T-helper 17 cell (primary cell): Measurements from ENCODE around the gene NAGA. TPM values are rescaled to one million over a fixed set of nuclear protein-coding genes. Genes with fewer than 3 reads are reported as not detected.
"Not testable (repeated sequence)": the region's sequence is repeated elsewhere in the genome, so short reads cannot be mapped to it uniquely, and the experiment has no call there.

ENCODE experiments used
- ATAC-seq: fragments of 150-1000 bp; cut with Tn5 transposase; 2 replicates; pipeline ENCODE4 v1.10.0; 2021; ENCODE audit warnings: mild to moderate bottlenecking, moderate library complexity
- DNase-seq, 3 donors: peaks; one replicate each; pipeline versions ENCODE4 v3.0.0 to v3.0.0-alpha.2; 2020 to 2021
- H3K9me3 ChIP-seq: one replicate; pipeline ENCODE4 v1.7.0; 2013; ENCODE audit warnings: low read length, mild to moderate bottlenecking; ENCODE audit not compliant: control insufficient read depth, poor library complexity, severe bottlenecking
- H3K27ac Mint-ChIP-seq: one replicate; pipeline ENCODE4 v1.8.0; 2022; ENCODE audit warnings: mild to moderate bottlenecking, moderate library complexity, mixed read lengths
- H3K27me3 Mint-ChIP-seq: one replicate; pipeline ENCODE4 v1.8.0; 2022; ENCODE audit warnings: mixed read lengths
- H3K36me3 Mint-ChIP-seq: one replicate; pipeline ENCODE4 v1.8.0; 2022; ENCODE audit warnings: low read depth, mixed read lengths
- H3K4me1 Mint-ChIP-seq: one replicate; pipeline ENCODE4 v1.8.0; 2022; ENCODE audit warnings: mild to moderate bottlenecking, mixed read lengths
- H3K4me3 Mint-ChIP-seq: one replicate; pipeline ENCODE4 v1.8.0; 2022; ENCODE audit warnings: mild to moderate bottlenecking, moderate library complexity, mixed read lengths
- total RNA-seq, 4 donors: library from RNA in 2 of 4; stranded (reverse) in 2 of 4; gene quantifications; one replicate each; pipeline ENCODE4 v1.2.3 and lab custom pipeline; 2022 to 2026

Gene NAGA
- total RNA-seq, 2 donors from 2014 or later: 9.1 to 10.6 TPM

GRCh38 chr22:42083119-42083518, 12.5 kb upstream of the NAGA start:
- DNase-seq (no peak), ATAC-seq (no peak)
- H3K9me3 ChIP-seq: no peaks in the 10 kb centered on the region
- H3K27ac Mint-ChIP-seq: peak overlapping the region; percentile 70
- peak overlapping the region; percentile 36 for H3K4me3 Mint-ChIP-seq
- peaks cover 20% of the 10 kb centered on the region for H3K4me1 Mint-ChIP-seq
- peaks cover 3% of the 10 kb centered on the region for H3K36me3 Mint-ChIP-seq
- no peaks in the 10 kb centered on the region for H3K27me3 Mint-ChIP-seq

DNA sequence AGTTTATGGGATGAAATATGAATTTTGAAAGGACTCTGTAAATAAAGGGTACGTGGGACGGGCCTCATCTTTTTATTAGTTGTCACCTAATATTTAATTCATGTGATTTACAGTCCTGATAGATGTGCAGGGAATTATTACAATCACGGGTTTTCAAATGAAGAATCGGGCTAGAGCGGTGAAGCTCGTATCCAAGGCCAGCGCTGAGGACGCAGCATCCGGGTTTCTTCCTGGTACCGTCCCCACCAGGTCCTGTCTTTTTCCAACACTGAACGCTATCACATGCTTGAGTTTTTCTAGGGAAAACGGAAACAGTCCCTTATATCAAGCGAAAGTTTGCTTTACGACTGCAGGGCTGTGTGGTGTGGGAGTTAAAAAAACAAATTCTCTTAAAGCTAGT, 9.7 kb upstream of the NAGA start:
- peak overlapping the region; percentile 97 for H3K27ac Mint-ChIP-seq
- no peaks in the 10 kb centered on the region for H3K27me3 Mint-ChIP-seq
- no peak for ATAC-seq
- H3K4me1 Mint-ChIP-seq: peaks cover 18% of the 10 kb centered on the region
- H3K9me3 ChIP-seq: no peaks in the 10 kb centered on the region
- no peak for DNase-seq
- H3K4me3 Mint-ChIP-seq: peak overlapping the region; percentile 96
- peaks cover 3% of the 10 kb centered on the region for H3K36me3 Mint-ChIP-seq

- Mint-ChIP-seq H3K27me3 (no peaks in the 10 kb centered on the region), H3K4me1 (peaks cover 22% of the 10 kb centered on the region), H3K36me3 (peaks cover 3% of the 10 kb centered on the region), H3K27ac (peak within 1 kb of the TSS; percentile 97), H3K4me3 (peak within 1 kb of the TSS; percentile 96)
- peak; percentile 92 for ATAC-seq
- no peaks in the 10 kb centered on the region for H3K9me3 ChIP-seq
- peak; percentile 96 to 97 (median 97) for DNase-seq
Measured at GRCh38 chr22:42079319-42080251, 9.0 kb upstream of the NAGA start, which contains the start of gene SMDT1. Gene SMDT1 (plus strand): TSS chr22:42079700. CDS start chr22:42079769, 69 bp downstream.

DNA sequence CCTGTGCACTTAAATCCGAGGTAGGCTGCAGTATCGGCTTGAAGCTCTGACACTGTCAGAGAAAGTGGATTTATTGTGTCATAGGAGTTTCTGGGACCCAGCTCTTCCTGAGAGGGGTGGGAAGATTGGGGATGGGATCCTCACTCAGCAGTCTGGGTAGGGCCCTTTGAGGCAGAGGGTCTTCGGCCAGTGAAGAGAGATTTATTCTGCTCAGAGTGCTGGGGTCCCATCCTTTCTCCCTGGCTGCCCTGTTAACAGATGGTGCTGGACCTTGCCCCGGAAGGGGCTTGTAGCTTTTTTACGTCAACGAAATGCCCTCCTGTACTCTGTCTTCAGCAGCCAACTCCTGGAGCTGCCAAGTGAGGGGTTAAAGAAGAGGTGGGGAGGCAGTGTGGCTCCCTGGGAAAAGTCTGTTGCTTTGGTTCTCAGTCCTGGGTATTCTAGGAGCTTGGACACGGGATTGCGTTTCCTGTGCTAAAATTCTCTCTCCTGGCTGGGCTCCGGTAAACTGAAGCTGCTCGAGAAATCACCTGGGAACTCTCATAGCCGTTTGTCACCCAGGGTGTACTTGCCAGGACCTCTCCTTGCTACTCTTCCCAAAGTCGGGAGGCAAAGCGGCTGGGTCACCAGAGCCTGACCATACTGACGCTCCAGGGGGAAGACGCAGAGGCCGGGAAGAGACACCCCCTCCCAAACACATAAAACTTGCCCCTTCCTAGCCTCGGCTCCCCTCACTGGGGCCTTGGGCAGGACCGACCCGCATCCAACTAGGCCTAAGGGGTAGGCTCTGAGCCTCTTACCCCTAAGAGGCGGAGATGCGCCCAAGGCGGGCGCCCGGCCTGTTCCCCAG, 8.1 kb upstream of the NAGA start:
- DNase-seq: peak in 1 of 3 donors; percentile 25
- Mint-ChIP-seq H3K36me3 (peaks cover 3% of the 10 kb centered on the region), H3K4me1 (peaks cover 20% of the 10 kb centered on the region), H3K27me3 (no peaks in the 10 kb centered on the region), H3K27ac (peak overlapping the region; percentile 97), H3K4me3 (peak overlapping the region; percentile 96)
- ATAC-seq: no peak
- H3K9me3 ChIP-seq: no peaks in the 10 kb centered on the region

DNA sequence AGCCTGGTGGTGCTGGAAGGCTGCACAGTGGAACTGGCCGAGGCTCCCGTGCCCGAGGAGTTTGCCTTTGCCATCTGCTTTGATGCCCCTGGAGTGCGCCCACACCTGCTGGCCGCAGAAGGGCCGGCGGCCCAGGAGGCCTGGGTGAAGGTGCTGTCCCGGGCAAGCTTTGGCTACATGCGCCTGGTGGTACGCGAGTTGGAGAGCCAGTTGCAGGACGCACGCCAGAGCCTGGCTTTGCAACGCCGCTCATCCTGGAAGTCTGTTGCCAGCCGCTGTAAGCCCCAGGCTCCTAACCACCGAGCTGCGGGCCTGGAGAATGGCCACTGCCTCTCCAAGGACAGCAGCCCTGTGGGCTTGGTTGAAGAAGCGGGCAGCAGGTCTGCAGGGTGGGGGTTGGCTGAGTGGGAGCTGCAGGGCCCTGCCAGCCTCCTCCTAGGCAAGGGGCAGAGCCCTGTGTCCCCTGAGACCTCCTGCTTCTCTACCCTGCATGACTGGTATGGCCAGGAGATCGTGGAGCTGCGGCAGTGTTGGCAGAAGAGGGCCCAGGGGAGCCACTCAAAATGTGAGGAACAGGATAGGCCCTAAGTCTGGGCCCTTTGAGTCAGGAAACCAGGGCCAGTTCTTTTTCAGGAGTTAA, 7.0 kb upstream of the NAGA start:
- peak overlapping the region; percentile 97 for H3K27ac Mint-ChIP-seq

GRCh38 chr22:42076764-42077485, 6.3 kb upstream of the NAGA start:
- no peak overlapping the region for H3K4me3 Mint-ChIP-seq
- ATAC-seq (no peak), DNase-seq (no peak)
- no peaks in the 10 kb centered on the region for H3K27me3 Mint-ChIP-seq
- peaks cover 3% of the 10 kb centered on the region for H3K36me3 Mint-ChIP-seq
- peaks cover 23% of the 10 kb centered on the region for H3K4me1 Mint-ChIP-seq
- peak overlapping the region; percentile 84 for H3K27ac Mint-ChIP-seq
- no peaks in the 10 kb centered on the region for H3K9me3 ChIP-seq

More for the DNA sequence above, 7.0 kb upstream of the NAGA start:
- Mint-ChIP-seq H3K4me1 (peaks cover 25% of the 10 kb centered on the region), H3K27me3 (no peaks in the 10 kb centered on the region), H3K4me3 (no peak overlapping the region), H3K36me3 (peaks cover 3% of the 10 kb centered on the region)
- ATAC-seq: no peak
- no peak for DNase-seq
- no peaks in the 10 kb centered on the region for H3K9me3 ChIP-seq

DNA sequence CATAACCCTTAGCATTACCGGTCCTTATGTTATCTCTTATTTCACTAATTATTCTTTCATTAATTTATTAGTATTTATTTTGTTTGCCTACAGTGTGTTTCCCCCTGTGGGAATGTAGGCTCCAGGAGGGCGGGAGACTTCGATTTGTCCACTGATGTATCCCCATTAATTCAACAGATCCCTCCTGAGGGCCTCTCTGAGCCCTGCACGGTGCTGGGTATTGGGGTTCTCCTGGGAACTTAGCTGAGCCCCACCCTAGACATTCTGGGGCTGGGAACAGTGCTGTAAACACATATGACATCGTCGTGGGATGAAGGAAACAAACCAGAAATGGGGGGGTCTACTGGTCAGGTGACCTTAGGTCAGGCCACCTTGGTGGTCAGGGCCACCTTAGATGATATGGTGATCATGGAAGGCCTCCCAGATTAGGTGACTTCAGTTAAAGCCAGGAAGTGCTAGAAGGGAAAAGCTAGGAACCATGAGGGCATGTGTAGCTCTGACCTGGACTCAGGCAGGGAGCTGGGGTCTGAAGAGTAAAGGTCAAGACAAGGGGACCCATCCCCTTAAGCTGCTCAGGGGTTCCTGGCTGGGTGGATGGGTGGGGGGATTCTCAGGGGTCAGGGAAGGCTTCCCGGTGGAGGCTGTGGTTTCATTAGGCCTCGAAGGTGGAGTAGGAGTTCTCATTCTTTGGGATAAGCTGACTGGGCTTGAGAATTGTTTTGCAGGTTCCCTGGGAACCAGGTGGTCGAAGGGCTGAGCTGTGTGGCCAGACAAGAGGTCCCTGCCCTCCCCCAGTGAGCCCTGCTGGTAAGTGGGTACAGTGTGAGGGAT, 4.4 kb upstream of the NAGA start:
- H3K27me3 Mint-ChIP-seq: no peaks in the 10 kb centered on the region
- no peak for ATAC-seq
- no peaks in the 10 kb centered on the region for H3K9me3 ChIP-seq
- H3K4me3 Mint-ChIP-seq: peak overlapping the region; percentile 67
- peak overlapping the region; percentile 84 for H3K27ac Mint-ChIP-seq
- H3K4me1 Mint-ChIP-seq: peaks cover 29% of the 10 kb centered on the region
- DNase-seq: no peak
- H3K36me3 Mint-ChIP-seq: no peaks in the 10 kb centered on the region

- no peaks in the 10 kb centered on the region for H3K9me3 ChIP-seq
- H3K27me3 Mint-ChIP-seq: no peaks in the 10 kb centered on the region
- peak within 1 kb of the TSS; percentile 84 for H3K4me3 Mint-ChIP-seq
- peak; percentile 39 to 54 (median 53) for DNase-seq
- ATAC-seq: no peak
- no peaks in the 10 kb centered on the region for H3K36me3 Mint-ChIP-seq
- H3K4me1 Mint-ChIP-seq: peaks cover 29% of the 10 kb centered on the region
- H3K27ac Mint-ChIP-seq: peak within 1 kb of the TSS; percentile 86
Measured at GRCh38 chr22:42074132-42074811, 3.7 kb upstream of the NAGA start, which contains the start of gene PHETA2. Gene PHETA2 (plus strand): TSS chr22:42074248. CDS start chr22:42077294, 3,046 bp downstream.

DNA sequence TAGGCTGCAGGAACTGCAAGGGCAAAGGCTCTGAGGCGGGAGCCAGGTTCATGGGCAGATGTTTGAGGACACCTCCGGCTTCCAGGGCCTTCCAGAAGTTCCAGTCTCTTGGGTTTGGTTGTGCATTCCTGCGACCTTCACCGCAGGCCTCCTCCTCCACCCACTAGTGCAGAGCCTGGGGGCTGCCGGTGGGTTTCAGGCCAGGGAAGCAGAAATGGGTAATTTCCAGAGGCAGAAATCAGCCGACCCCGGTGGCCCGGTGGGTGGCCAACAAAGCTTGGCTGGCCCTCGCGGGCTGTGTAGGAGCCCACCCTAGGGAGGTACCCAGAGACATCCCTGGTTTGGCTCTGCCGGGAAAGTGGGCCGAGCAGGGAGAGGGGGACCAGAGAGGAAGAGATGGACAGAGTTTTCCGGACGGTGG, 3.0 kb upstream of the NAGA start:
- Mint-ChIP-seq H3K4me3 (peak overlapping the region; percentile 84), H3K4me1 (peaks cover 26% of the 10 kb centered on the region), H3K27me3 (no peaks in the 10 kb centered on the region), H3K27ac (peak overlapping the region; percentile 86), H3K36me3 (no peaks in the 10 kb centered on the region)
- H3K9me3 ChIP-seq: no peaks in the 10 kb centered on the region
- DNase-seq: no peak
- no peak for ATAC-seq

DNA sequence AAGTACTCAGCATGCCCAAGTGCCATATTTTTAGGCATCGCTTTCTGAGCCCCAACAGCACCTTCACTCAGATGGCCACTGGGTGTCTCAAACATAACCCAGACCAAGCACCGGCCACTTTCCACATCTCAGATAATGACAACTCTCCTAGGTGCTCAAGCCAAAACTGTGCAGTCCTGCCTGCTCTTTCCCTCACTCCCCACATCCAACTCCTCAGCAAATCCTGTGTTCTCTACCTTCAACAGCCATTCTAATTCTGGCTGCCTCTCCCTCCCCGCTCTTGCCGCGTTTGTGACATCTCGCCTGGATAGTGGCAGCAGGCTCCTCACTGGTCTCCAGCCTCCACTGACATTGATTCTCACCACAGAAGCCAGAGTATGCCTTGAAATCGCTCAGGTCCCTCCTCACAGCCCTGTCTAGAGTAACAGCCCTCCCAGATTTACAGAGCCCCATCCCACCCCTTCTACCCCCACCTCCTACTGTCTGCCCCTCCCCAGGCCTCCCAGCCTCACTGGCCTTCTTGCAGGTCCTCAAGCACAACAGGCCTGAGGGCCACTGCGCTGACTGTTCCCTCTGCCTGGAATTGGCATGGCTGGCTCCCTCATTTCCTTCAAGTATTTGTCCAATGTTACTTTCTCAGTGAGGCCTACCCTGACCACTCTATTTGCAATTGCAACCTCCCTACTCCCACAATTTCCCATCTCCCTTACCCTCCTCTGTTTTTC, 2.2 kb upstream of the NAGA start:
- Mint-ChIP-seq H3K4me1 (peaks cover 26% of the 10 kb centered on the region), H3K27me3 (no peaks in the 10 kb centered on the region), H3K27ac (peak overlapping the region; percentile 86), H3K4me3 (peak overlapping the region; percentile 84), H3K36me3 (no peaks in the 10 kb centered on the region)
- ATAC-seq (no peak), DNase-seq (no peak)
- H3K9me3 ChIP-seq: no peaks in the 10 kb centered on the region

- not testable (repeated sequence) for H3K36me3 Mint-ChIP-seq
Measured at GRCh38 chr22:42071508-42071907, 896 bp upstream of the NAGA start.

More at GRCh38 chr22:42071508-42071907, 896 bp upstream of the NAGA start:
- not testable (repeated sequence) for H3K9me3 ChIP-seq, DNase-seq, H3K27me3 Mint-ChIP-seq, ATAC-seq
- Mint-ChIP-seq H3K4me1 (peaks cover 29% of the 10 kb centered on the region), H3K27ac (peak overlapping the region; percentile 88), H3K4me3 (peak overlapping the region; percentile 94)
